ENCODE measurements around the gene NCOA1.

- TF ChIP-seq EZH2 (IDR thresholded peaks at IDR 0.05; ENCODE audit: borderline replicate concordance) (no peak), CTCF (IDR thresholded peaks at IDR 0.05; ENCODE audit: poor library complexity) (no peak)
Measured at GRCh38 chr2:24672589-24672988, 181.5 kb downstream of the NCOA1 start.
